GM12891 (cell line): Measurements from ENCODE around the gene STX7.

Experiments
- POLR2A ChIP-seq: IDR thresholded peaks from 2 replicates; pipeline ENCODE4 v1.6.1; 2011; ENCODE audit warnings: low read depth, low read length, control low read depth
- POLR2AphosphoS5 ChIP-seq: IDR thresholded peaks from 2 replicates; pipeline ENCODE4 v1.6.1; 2011; ENCODE audit warnings: low read depth, low read length, control low read depth
- TAF1 ChIP-seq: IDR thresholded peaks from 2 replicates; pipeline ENCODE4 v1.6.1; 2011; ENCODE audit warnings: low read depth, low read length, control low read depth

DNA sequence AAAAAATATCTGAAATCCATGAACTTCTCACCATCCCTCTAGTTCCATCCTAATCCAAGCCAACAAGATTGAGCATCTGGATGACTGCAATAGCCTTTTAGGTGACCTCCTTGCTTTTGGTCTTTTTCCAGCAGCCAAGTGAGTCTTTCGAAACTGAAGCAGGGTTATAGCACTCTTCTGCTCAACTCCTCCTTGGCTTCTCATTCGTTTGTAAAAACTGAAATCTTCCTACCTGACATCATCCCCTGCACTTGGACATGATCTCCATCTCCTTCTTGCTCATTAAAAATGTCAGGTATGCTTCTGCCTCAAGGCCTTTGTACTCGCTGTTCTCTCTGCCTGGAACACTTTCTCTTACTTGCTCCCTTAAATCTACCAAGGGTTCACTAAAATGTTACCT lies 46.0 kb downstream of the STX7 start:
- no peak for TF ChIP-seq POLR2A
- TF ChIP-seq TAF1: no peak
- TF ChIP-seq POLR2AphosphoS5: no peak
